HG03457 (cell line): ENCODE data around the gene DPP6.

Experiments used
- ATAC-seq: cut with Tn5 transposase; IDR thresholded peaks from one replicate; pipeline ENCODE4 v1.9.1; 2021; ENCODE audit warnings: moderate number of reproducible peaks; ENCODE audit not compliant: unreplicated experiment

DPP6 gene

GRCh38 chr7:154217688-154218340 lies 165.6 kb downstream of the DPP6 start:
- ATAC-seq = no peak

DNA sequence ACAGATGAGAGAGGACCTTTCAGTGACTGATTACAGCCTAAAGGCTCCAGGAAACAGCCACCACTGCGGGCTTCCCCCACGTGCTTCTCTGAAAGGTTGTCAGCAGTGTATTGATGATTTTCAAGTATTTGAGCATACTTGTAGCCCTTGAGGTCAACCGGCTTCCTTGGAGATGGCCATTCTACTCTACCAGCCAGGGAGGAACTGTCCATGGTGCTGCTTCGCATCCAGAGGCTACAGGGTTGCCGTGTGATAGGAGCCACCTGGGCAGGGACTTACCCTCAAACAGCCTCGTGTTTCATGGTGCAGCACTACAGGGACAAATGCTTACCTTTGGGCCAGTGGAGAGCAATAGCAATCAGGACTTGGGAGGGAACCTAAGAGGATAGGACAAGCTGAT lies 179.5 kb downstream of the DPP6 start:
- ATAC-seq = no peak

DNA sequence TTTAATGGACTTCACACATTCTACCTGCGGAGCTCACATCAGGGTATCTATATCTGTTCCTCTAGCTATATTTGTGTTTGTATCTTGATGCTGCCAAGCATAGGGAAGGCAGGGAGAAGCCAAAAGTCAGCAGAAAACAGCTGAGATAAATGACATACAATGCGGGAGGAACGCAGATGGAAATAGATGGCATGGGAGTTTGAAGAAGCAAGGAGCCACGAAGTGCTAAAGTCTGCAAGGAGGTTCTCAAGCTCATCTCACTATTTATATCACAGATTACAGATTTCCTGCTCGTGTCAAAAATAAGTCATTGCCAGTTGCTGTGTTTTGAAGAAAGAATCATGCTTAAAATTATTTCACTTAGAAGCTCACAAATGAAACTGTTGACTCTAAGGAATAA lies 180.5 kb downstream of the DPP6 start:
- ATAC-seq = no peak

GRCh38 chr7:154241988-154242387 lies 189.8 kb downstream of the DPP6 start:
- no peak for ATAC-seq

- no peak for ATAC-seq
These were observed 190.5 kb downstream of the DPP6 start for GRCh38 chr7:154242709-154243108.

DNA sequence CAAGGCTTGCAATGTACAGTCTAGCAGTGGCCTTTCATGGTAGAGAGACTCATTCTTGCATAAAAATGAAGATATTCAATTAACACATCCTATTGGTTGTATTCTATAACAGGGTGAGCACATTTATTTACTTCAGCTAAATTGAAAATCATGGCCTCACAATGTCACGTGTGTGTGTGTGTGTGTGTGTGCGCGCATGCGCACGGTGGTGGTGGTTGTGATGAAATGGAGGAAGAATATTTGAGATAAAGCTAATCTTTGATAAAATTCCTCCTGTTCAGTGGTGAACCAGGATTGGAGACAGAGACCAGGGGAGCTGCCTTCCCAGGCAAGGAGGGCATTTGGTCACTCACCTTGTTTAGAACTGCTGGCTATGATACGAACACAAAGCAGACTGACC lies 199.8 kb downstream of the DPP6 start:
- no peak for ATAC-seq

DNA sequence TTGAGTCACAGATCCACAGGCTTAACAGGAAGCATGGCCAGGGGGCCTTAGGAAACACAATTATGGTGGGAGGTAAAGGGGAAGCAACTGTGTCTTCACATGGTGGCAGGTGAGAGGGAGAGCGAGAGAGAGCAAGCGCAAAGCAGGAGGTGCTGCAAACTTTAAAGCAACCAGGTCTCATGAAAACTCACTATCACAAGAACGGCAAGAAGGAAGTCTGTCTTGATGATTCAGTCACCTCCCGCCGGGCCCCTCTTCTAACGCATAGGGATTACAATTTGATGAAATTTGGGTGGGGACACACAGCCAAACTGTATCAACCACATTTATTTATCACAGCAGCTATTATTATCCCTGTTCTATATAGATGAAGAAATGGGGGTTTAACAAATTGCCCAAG lies 201.6 kb downstream of the DPP6 start:
- ATAC-seq = no peak

DNA sequence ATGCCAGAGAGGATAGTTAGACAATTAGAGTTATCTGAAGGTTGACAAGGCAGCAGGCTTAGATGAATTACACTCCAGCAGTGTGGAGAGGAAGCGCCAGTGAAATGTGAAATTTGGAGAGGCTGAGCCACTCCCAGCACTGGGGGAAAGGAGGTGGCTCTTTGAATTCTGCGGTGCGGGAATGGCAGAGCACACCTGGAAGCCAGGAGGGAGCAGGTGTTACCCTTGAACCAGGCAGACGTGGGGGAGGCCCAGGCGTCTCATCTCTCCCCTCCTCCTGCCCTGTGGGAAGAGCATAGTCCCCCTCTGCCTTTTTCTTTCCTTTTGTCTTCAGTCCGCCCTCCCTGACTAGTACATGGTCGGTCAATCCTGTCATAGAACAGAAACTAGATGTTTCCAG lies 203.1 kb downstream of the DPP6 start:
- no peak for ATAC-seq

DNA sequence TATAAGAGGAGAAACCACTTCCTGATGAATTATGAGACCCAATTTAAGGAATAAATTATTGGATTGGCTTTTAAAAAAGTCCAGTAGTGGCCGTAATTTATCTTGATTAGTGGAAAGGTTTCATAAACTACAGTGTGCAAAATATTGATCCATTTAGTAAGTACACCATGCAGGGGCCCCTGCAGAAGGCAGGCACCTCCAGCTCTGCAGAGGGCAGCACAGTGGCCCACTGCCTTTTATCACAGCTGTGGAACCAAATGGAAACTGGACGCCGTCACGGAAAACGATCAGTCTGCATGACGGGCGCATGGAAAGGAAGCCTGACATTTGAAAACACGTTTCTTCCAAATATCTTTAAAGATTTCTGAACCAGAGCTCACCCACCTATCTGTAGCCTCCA lies 204.0 kb downstream of the DPP6 start:
- ATAC-seq = no peak

DNA sequence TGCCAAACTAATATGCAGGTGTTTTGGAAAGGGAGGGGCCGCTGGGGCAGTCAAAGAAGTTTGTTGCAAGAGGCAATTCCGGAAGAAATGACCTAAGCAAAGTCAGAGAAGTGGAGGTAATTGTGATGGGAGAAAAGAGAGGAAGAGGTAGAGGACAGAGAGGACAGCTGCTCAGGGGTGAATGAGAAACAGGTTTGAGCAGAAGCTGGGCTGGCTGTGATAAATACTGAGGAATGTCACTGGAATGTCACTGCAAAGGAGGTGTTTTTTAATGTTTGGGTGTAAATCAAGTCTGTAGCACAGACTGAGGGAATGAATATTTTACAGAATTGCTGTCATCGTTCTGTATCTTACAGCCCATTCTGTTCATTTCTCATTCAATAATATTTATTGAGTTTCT lies 207.2 kb downstream of the DPP6 start:
- ATAC-seq = no peak

DNA sequence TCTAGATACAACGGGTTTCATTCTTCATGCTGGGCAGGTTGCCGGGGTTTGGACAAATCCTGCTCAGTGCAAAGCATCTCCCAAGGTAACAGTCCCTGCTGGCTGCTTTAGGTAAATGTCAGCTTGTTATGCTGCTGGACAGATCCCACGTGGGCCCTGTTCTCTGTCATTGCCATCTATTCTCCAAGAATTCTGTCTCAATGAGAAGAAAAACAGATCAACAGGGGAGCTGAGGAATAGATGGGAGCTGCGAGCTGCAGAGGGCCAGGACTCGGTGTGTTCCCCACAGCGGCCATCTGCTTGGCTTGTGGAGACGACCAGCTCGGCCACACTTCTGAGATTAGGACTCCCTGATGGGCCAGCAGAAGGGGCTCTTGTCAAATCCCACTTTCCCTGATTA lies 235.2 kb downstream of the DPP6 start:
- no peak for ATAC-seq

- ATAC-seq = no peak
These were observed 236.9 kb downstream of the DPP6 start for GRCh38 chr7:154289119-154289518.

DNA sequence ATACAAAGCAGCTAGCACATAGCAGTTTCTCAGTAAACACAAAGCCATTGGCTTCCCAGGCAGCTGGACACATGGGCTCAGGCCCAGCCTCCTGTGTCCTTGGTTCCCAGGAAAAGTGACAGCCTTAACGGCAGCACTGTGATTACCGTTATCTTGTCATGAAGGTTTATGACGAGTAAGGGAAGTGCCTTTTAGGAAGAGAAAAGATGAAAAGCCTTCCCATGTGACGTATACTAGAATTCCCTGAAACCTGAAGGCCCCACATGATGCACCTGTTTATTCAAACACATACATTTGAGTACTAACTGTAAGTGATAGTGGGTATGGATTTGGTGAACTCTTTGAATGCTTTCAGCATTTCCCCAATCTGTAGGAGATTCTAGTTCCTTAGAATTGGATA lies 244.2 kb downstream of the DPP6 start:
- ATAC-seq = no peak

- ATAC-seq = no peak
These were observed 247.5 kb downstream of the DPP6 start for GRCh38 chr7:154299736-154300135.

- ATAC-seq = no peak
These were observed 250.2 kb downstream of the DPP6 start for GRCh38 chr7:154302380-154302779.

GRCh38 chr7:154304231-154304630 lies 252.0 kb downstream of the DPP6 start:
- no peak for ATAC-seq

- no peak for ATAC-seq
These were observed 252.8 kb downstream of the DPP6 start for GRCh38 chr7:154304740-154305700.

DNA sequence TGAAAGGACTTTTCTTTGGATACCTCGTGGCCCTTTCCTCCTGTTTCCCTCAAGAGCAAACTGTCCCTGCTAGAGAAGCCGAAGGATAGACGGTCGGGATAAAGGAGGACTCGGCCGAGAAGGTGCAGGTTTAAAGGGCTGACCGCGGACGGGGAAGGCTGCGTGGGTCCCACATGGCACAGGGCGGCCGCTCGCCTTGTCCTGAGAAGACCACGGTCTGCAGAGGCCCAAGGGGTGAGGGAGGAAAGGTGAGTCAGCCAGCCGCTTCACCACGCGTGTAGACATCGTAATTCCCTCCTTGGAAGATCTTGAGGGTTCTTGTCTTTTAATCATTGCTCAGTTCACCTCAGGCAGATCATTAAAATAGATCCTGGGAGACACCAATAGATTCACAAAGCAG lies 253.8 kb downstream of the DPP6 start:
- no peak for ATAC-seq

DNA sequence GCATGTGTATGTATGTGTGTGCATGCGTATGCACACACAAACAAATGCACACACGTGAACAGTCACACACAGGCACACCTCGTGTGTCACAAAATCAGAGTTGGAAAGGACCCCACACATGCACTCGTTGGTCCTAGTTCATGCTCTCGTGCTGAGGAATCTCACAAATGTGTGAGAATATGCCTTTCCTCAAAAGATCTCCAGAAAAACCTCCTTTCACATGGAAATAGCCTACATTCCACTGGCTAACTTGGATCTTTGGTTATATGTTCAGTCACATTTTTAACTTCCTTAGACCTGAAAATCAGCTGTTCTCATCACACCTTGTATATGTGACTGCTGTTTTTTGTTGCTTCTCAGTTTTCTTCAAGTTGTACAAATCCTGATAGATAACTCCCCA lies 256.7 kb downstream of the DPP6 start:
- no peak for ATAC-seq

DNA sequence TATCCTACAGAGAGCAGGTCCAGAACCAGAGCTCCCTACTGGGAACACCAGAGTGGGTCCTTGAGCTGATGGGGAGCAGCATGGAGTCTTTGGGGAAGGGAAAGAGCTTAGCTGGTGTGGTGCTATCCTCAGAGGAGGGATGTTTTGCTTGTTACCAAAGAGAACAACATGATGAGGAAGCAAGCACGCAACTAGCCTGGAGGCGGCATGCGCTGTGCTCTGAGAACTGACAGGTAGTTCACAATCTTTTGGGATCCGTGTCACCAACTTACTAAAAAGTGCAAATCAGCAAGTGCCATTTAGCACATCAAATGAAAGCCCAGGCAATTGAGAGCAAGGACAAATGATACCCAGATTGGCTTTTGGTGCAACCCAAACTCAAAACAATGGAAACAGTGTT lies 257.9 kb downstream of the DPP6 start:
- no peak for ATAC-seq

GRCh38 chr7:154324196-154324595 lies 272.0 kb downstream of the DPP6 start:
- no peak for ATAC-seq

DNA sequence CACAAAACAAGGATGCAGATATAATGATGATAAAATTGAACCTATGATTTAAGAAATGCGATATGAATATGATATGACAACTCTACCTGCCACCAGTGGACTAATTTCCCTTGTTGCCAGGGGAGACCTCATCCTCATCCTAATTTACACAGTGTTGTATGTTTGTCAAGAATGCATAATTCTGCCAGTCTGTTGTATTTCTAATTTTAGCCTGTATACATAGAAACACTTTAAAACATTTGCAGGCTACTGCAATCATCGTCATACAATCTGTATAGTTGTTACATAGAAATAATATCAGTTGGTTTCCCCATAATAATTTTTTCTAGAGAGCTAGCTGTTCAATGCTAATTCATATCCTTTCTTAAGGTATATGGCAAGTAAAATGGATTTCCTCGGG lies 274.2 kb downstream of the DPP6 start:
- ATAC-seq = no peak
